Epidermal melanocyte (primary cell): ENCODE results near the gene ZCCHC12.

Experiments
- DNase-seq: peaks from one replicate; pipeline ENCODE4 v3.0.0; 2011; ENCODE audit warnings: low spot score; ENCODE audit not compliant: insufficient read length

ZCCHC12 gene

GRCh38 chrX:118867251-118867650 lies 43.6 kb downstream of the ZCCHC12 start:
- DNase-seq: no peak

GRCh38 chrX:118872102-118872566 lies 48.5 kb downstream of the ZCCHC12 start:
- no peak for DNase-seq
